ENCODE measurements around the gene TDRD1. TPM values are rescaled to one million over a fixed set of nuclear protein-coding genes. Genes with fewer than 3 reads are reported as not detected.

The TDRD1 gene
- total RNA-seq, 1 experiment from 2014 or later: not detected

GRCh38 chr10:114223066-114223465, 43.9 kb downstream of the TDRD1 start:
- ChIA-PET CTCF (no interaction called here), RAD21 (ENCODE audit: low non-redundant PET in 1 of 2, low total read pairs in 2 of 2, uncharacterized antibody in 2 of 2, unreplicated experiment in 2 of 2) (no interaction called here), POLR2A (no interaction called here)
- intact Hi-C loops (cut with micrococcal nuclease): no loop called here
- DNase-seq (ENCODE audit: low read depth, low spot score): no peak
- H3K9me2 ChIP-seq (ENCODE audit: insufficient read depth): no peaks in the 10 kb centered on the region
- no TSS peak for BruUV-seq (replicated peaks)
- H3K4me2 ChIP-seq (ENCODE audit: low read length): no peak overlapping the region
- no peaks in the 10 kb centered on the region for H3K36me3 ChIP-seq (ENCODE audit: control insufficient read depth in 1 of 2, insufficient read depth in 2 of 2, low read length in 2 of 2)
- no peaks in the 10 kb centered on the region for H3K79me2 ChIP-seq (ENCODE audit: insufficient read depth, low read length)
- H3K4me3 ChIP-seq (replicated peaks in 1 of 2; ENCODE audit: low read depth in 1 of 2, low read length in 2 of 2): no peak overlapping the region
- no peak overlapping the region for H2AFZ ChIP-seq (ENCODE audit: low read depth, low read length, poor library complexity, severe bottlenecking)
- ATAC-seq: 0 out of 2 replicates have a peak, but pooled peaks have one; percentile 47
- no peaks in the 10 kb centered on the region for H3K9me3 ChIP-seq (ENCODE audit: control insufficient read depth in 1 of 2, insufficient read depth in 1 of 2, low read depth in 1 of 2, low read length in 2 of 2)
- H3K9ac ChIP-seq (ENCODE audit: low read length): no peak overlapping the region
- peaks cover 86% of the 10 kb centered on the region for H3K27me3 ChIP-seq (ENCODE audit: insufficient read depth, low read length)
- H3K4me1 ChIP-seq (ENCODE audit: control insufficient read depth in 1 of 2, insufficient read depth in 2 of 2, low read length in 2 of 2): no peaks in the 10 kb centered on the region
- H3K27ac ChIP-seq (ENCODE audit: low read depth, low read length): no peak overlapping the region
- no peaks in the 10 kb centered on the region; the same call in 1 of the 2 replicates for H4K20me1 ChIP-seq (ENCODE audit: insufficient read depth)
- TF ChIP-seq ZFX (IDR thresholded peaks at IDR 0.05): no peak
- no peak for TF ChIP-seq CBX3 (IDR thresholded peaks at IDR 0.05; ENCODE audit: low read depth)
- no peak for TF ChIP-seq ELF1 (IDR thresholded peaks at IDR 0.05; ENCODE audit: borderline replicate concordance, low read depth)
- no peak for TF ChIP-seq FOSL1 (IDR thresholded peaks at IDR 0.05; ENCODE audit: low read depth)

DNA sequence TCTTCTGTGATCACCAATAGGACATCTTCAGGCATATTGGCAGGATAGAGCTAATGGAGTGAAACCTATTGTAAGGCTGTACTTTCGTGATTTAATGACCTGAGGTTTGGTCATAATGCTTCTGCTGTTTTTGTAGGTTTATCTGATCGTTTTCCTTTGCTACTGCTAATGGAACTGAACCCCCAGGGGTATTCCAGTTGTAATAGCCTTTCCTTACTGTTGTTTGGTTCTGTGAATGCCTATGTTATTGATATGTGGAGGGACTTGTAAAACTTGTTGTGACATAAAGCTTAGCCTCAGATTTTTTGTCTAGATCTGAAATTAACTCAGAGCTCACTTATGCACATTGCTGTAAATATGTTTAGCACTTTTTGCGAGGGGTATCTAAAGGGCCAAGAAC, 49.0 kb downstream of the TDRD1 start:
- ChIA-PET CTCF (no interaction called here), POLR2A (no interaction called here), RAD21 (ENCODE audit: low non-redundant PET in 1 of 2, low total read pairs in 2 of 2, uncharacterized antibody in 2 of 2, unreplicated experiment in 2 of 2) (no interaction called here)
- no peaks in the 10 kb centered on the region for H3K9me2 ChIP-seq (ENCODE audit: insufficient read depth)
- H3K4me1 ChIP-seq (ENCODE audit: control insufficient read depth in 1 of 2, insufficient read depth in 2 of 2, low read length in 2 of 2): no peaks in the 10 kb centered on the region
- H3K79me2 ChIP-seq (ENCODE audit: insufficient read depth, low read length): no peaks in the 10 kb centered on the region
- H3K36me3 ChIP-seq (ENCODE audit: control insufficient read depth in 1 of 2, insufficient read depth in 2 of 2, low read length in 2 of 2): no peaks in the 10 kb centered on the region
- no peak for ATAC-seq
- no peak overlapping the region for H3K4me2 ChIP-seq (ENCODE audit: low read length)
- H3K27ac ChIP-seq (ENCODE audit: low read depth, low read length): no peak overlapping the region
- H3K9ac ChIP-seq (ENCODE audit: low read length): no peak overlapping the region
- no peak for DNase-seq (ENCODE audit: low read depth, low spot score)
- H3K9me3 ChIP-seq (ENCODE audit: control insufficient read depth in 1 of 2, insufficient read depth in 1 of 2, low read depth in 1 of 2, low read length in 2 of 2): no peaks in the 10 kb centered on the region
- H3K4me3 ChIP-seq (replicated peaks in 1 of 2; ENCODE audit: low read depth in 1 of 2, low read length in 2 of 2): no peak overlapping the region
- H2AFZ ChIP-seq (ENCODE audit: low read depth, low read length, poor library complexity, severe bottlenecking): no peak overlapping the region
- no TSS peak for BruUV-seq (replicated peaks)
- peaks cover 55% of the 10 kb centered on the region for H3K27me3 ChIP-seq (ENCODE audit: insufficient read depth, low read length)
- TF ChIP-seq, protein P1, sequence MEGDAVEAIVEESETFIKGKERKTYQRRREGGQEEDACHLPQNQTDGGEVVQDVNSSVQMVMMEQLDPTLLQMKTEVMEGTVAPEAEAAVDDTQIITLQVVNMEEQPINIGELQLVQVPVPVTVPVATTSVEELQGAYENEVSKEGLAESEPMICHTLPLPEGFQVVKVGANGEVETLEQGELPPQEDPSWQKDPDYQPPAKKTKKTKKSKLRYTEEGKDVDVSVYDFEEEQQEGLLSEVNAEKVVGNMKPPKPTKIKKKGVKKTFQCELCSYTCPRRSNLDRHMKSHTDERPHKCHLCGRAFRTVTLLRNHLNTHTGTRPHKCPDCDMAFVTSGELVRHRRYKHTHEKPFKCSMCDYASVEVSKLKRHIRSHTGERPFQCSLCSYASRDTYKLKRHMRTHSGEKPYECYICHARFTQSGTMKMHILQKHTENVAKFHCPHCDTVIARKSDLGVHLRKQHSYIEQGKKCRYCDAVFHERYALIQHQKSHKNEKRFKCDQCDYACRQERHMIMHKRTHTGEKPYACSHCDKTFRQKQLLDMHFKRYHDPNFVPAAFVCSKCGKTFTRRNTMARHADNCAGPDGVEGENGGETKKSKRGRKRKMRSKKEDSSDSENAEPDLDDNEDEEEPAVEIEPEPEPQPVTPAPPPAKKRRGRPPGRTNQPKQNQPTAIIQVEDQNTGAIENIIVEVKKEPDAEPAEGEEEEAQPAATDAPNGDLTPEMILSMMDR (IDR thresholded peaks at IDR 0.05 in 2 of 3, conservative IDR thresholded peaks at IDR 0.05 in 1 of 3; ENCODE audit: borderline replicate concordance in 1 of 3, insufficient read depth in 1 of 3, low read depth in 2 of 3, low read length in 2 of 3): no peak
- no peak for TF ChIP-seq POLR2AphosphoS5 (IDR thresholded peaks at IDR 0.05; ENCODE audit: low read depth, low read length)
- TF ChIP-seq EZH2 (IDR thresholded peaks at IDR 0.05): no peak
- no peak for TF ChIP-seq EGR1 (IDR thresholded peaks at IDR 0.05; ENCODE audit: low read depth)
- TF ChIP-seq, protein P2, sequence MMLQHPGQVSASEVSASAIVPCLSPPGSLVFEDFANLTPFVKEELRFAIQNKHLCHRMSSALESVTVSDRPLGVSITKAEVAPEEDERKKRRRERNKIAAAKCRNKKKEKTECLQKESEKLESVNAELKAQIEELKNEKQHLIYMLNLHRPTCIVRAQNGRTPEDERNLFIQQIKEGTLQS (IDR thresholded peaks at IDR 0.05): no peak
- TF ChIP-seq RAD21 (IDR thresholded peaks at IDR 0.05; ENCODE audit: low read depth): no peak
- no peak for TF ChIP-seq TCF7L2 (IDR thresholded peaks at IDR 0.05; ENCODE audit: borderline replicate concordance, extremely low read depth, insufficient read depth, insufficient read length)
- no peak for TF ChIP-seq CEBPB (IDR thresholded peaks at IDR 0.05; ENCODE audit: low read depth)
- no peak for TF ChIP-seq JUND (IDR thresholded peaks at IDR 0.05)
- TF ChIP-seq SP1 (IDR thresholded peaks at IDR 0.05; ENCODE audit: low read depth): no peak
- TF ChIP-seq EZH2phosphoT487 (IDR thresholded peaks at IDR 0.05; ENCODE audit: borderline replicate concordance): no peak
- no peak for TF ChIP-seq ZNF274 (IDR thresholded peaks at IDR 0.05; ENCODE audit: low read depth, low read length)
- TF ChIP-seq CBX3 (IDR thresholded peaks at IDR 0.05; ENCODE audit: low read depth): no peak
- no peak for TF ChIP-seq REST (IDR thresholded peaks at IDR 0.05; ENCODE audit: low read depth)
- no peak for TF ChIP-seq FOSL1 (IDR thresholded peaks at IDR 0.05; ENCODE audit: low read depth)
- intact Hi-C loops (cut with micrococcal nuclease): no loop called here
- no peaks in the 10 kb centered on the region for H4K20me1 ChIP-seq (ENCODE audit: insufficient read depth)

Data from HCT116 (cell line).